ENCODE data around the gene ZNF337. TPM values are rescaled to one million over a fixed set of nuclear protein-coding genes. Genes with fewer than 3 reads are reported as not detected.
"Not testable (repeated sequence)": the region's sequence is repeated elsewhere in the genome, so short reads cannot be mapped to it uniquely, and the experiment has no call there.

ZNF337 gene
- total RNA-seq, 2 donors from 2014 or later, result 16.0 to 20.3 TPM

GRCh38 chr20:25705830-25706351 lies 9.2 kb upstream of the ZNF337 start:
- Histone ChIP-seq H3K36me3 (no peaks in the 10 kb centered on the region), H3K9me3 (no peaks in the 10 kb centered on the region), H3K4me1 (replicated peaks) (no peaks in the 10 kb centered on the region), H3K27me3 (replicated peaks; ENCODE audit: insufficient read depth) (no peaks in the 10 kb centered on the region), H3K27ac (no peak overlapping the region), H3K4me3 (no peak overlapping the region)
- no peak for DNase-seq (ENCODE audit: low spot score)
- TF ChIP-seq POLR2A (IDR thresholded peaks at IDR 0.05) (no peak), CTCF (IDR thresholded peaks at IDR 0.05) (no peak), POLR2AphosphoS5 (IDR thresholded peaks at IDR 0.05) (no peak)
- intact Hi-C loops (cut with DNase I), result no loop called here

GRCh38 chr20:25704303-25704702 lies 7.7 kb upstream of the ZNF337 start:
- intact Hi-C loops (cut with DNase I); H3K27me3 ChIP-seq (replicated peaks; ENCODE audit: insufficient read depth); H3K36me3 ChIP-seq; H3K9me3 ChIP-seq; H3K27ac ChIP-seq; H3K4me1 ChIP-seq (replicated peaks); H3K4me3 ChIP-seq; DNase-seq (ENCODE audit: low spot score): not testable (repeated sequence)
- whole genome bisulfite sequencing, result 96% methylated on average over 2 of the region's 2 CpGs

GRCh38 chr20:25700835-25701234 lies 4.2 kb upstream of the ZNF337 start:
- H3K36me3 ChIP-seq; intact Hi-C loops (cut with DNase I); H3K4me3 ChIP-seq; H3K27me3 ChIP-seq (replicated peaks; ENCODE audit: insufficient read depth); H3K9me3 ChIP-seq; H3K4me1 ChIP-seq (replicated peaks); H3K27ac ChIP-seq; DNase-seq (ENCODE audit: low spot score): not testable (repeated sequence)
- WGBS, result 95% methylated on average over 2 of the region's 2 CpGs

- H3K4me3 ChIP-seq, result no peak overlapping the region
- H3K9me3 ChIP-seq, result no peaks in the 10 kb centered on the region
- WGBS, result 55% methylated on average over 1 of the region's 1 CpG
- H3K27ac ChIP-seq, result no peak overlapping the region
- H3K4me1 ChIP-seq (replicated peaks), result no peaks in the 10 kb centered on the region
- TF ChIP-seq POLR2A (IDR thresholded peaks at IDR 0.05), result no peak
- no peak for TF ChIP-seq POLR2AphosphoS5 (IDR thresholded peaks at IDR 0.05)
- no peak for TF ChIP-seq CTCF (IDR thresholded peaks at IDR 0.05)
- DNase-seq (ENCODE audit: low spot score), result no peak
- no peaks in the 10 kb centered on the region for H3K27me3 ChIP-seq (replicated peaks; ENCODE audit: insufficient read depth)
- H3K36me3 ChIP-seq, result no peaks in the 10 kb centered on the region
- intact Hi-C loops (cut with DNase I), result loop anchor here (10.0 kb wide), 1 partner anchor 165 kb away; no protein-coding TSS in a partner anchor
Measured at GRCh38 chr20:25699914-25700313, 3.3 kb upstream of the ZNF337 start.

GRCh38 chr20:25697132-25697446 lies 436 bp upstream of the ZNF337 start:
- 2% methylated on average over 3 of the region's 3 CpGs for WGBS
- no peak for TF ChIP-seq POLR2AphosphoS5 (IDR thresholded peaks at IDR 0.05)
- TF ChIP-seq POLR2A (IDR thresholded peaks at IDR 0.05), result no peak
- TF ChIP-seq CTCF (IDR thresholded peaks at IDR 0.05), result no peak
- Histone ChIP-seq H3K27ac (peak overlapping the region; percentile 88 to 92), H3K4me3 (peak overlapping the region; percentile 85 to 88), H3K9me3 (no peaks in the 10 kb centered on the region), H3K4me1 (replicated peaks) (no peaks in the 10 kb centered on the region), H3K36me3 (no peaks in the 10 kb centered on the region), H3K27me3 (replicated peaks; ENCODE audit: insufficient read depth) (no peaks in the 10 kb centered on the region)
- DNase-seq (ENCODE audit: low spot score), result no peak
- intact Hi-C loops (cut with DNase I), result loop anchor here (2.0 to 10.0 kb wide), 2 partner anchors 74 to 162 kb away; no protein-coding TSS in a partner anchor

GRCh38 chr20:25695532-25696370 lies 902 bp downstream of the ZNF337 start:
- Histone ChIP-seq H3K27me3 (replicated peaks; ENCODE audit: insufficient read depth) (no peaks in the 10 kb centered on the region), H3K4me1 (replicated peaks) (no peaks in the 10 kb centered on the region), H3K9me3 (no peaks in the 10 kb centered on the region), H3K4me3 (peak overlapping the region; percentile 85 to 88), H3K27ac (peak overlapping the region; percentile 88 to 92), H3K36me3 (no peaks in the 10 kb centered on the region)
- TF ChIP-seq CTCF (IDR thresholded peaks at IDR 0.05), result no peak
- TF ChIP-seq POLR2A (IDR thresholded peaks at IDR 0.05), result no peak
- intact Hi-C loops (cut with DNase I), result loop anchor here (2.0 to 10.0 kb wide), 2 partner anchors 73 to 161 kb away; no protein-coding TSS in a partner anchor
- DNase-seq (ENCODE audit: low spot score), result no peak
- WGBS, result 13% methylated on average over 29 of the region's 30 CpGs
